Smooth muscle cell (in vitro differentiated cells): ENCODE measurements around the gene R3HDML. TPM values are rescaled to one million over a fixed set of nuclear protein-coding genes. Genes with fewer than 3 reads are reported as not detected.
"Not testable (repeated sequence)": the region's sequence is repeated elsewhere in the genome, so short reads cannot be mapped to it uniquely, and the experiment has no call there.

ENCODE experiments used
- DNase-seq: peaks from one replicate; lab custom pipeline; 2025; ENCODE audit not compliant: unreplicated experiment; lab: John Stamatoyannopoulos, UW
- H2AFZ ChIP-seq: fragments of 200-600 bp; sonication (generic); 2 replicates; pipeline ENCODE4 v1.6.0; 2016; ENCODE audit warnings: antibody characterized with exemption, low read depth, mild to moderate bottlenecking
- H3F3A ChIP-seq: fragments of 200-600 bp; sonication (generic); 2 replicates; pipeline ENCODE4 v1.6.0; 2017; ENCODE audit warnings: antibody characterized with exemption, low read depth
- H3K27ac ChIP-seq: fragments of 200-600 bp; sonication (generic); 2 replicates; pipeline ENCODE4 v1.5.1; 2016; ENCODE audit warnings: low read depth, mild to moderate bottlenecking
- H3K27me3 ChIP-seq: fragments of 200-600 bp; sonication (generic); 2 replicates; pipeline ENCODE4 v1.6.1; 2016; ENCODE audit warnings: low read depth, mild to moderate bottlenecking
- H3K36me3 ChIP-seq: fragments of 200-600 bp; sonication (generic); 2 replicates; pipeline ENCODE4 v1.5.1; 2016; ENCODE audit warnings: low read depth
- H3K4me1 ChIP-seq: fragments of 200-600 bp; sonication (generic); 2 replicates; pipeline ENCODE4 v1.5.1; 2016; ENCODE audit warnings: low read depth
- H3K4me2 ChIP-seq: fragments of 200-600 bp; sonication (generic); 2 replicates; pipeline ENCODE4 v1.6.0; 2016; ENCODE audit warnings: mild to moderate bottlenecking
- H3K4me3 ChIP-seq: fragments of 200-600 bp; sonication (generic); 2 replicates; pipeline ENCODE4 v1.5.1; 2016; ENCODE audit warnings: mild to moderate bottlenecking
- H3K79me2 ChIP-seq: fragments of 200-600 bp; sonication (generic); 2 replicates; pipeline ENCODE4 v1.6.0; 2016; ENCODE audit warnings: low read depth, mild to moderate bottlenecking
- H3K9ac ChIP-seq: fragments of 200-600 bp; sonication (generic); 2 replicates; pipeline ENCODE4 v1.6.0; 2016; ENCODE audit warnings: low read depth
- H3K9me3 ChIP-seq: fragments of 200-600 bp; sonication (generic); replicated peaks from 2 replicates; pipeline ENCODE4 v1.5.1; 2016; ENCODE audit warnings: low read depth
- H4K20me1 ChIP-seq: fragments of 200-600 bp; sonication (generic); 2 replicates; pipeline ENCODE4 v1.6.0; 2016; ENCODE audit warnings: low read depth
- CTCF ChIP-seq: fragments of 200-600 bp; sonication (generic); IDR thresholded peaks from 2 replicates; pipeline ENCODE4 v1.5.1; 2017; ENCODE audit warnings: borderline replicate concordance, mild to moderate bottlenecking, antibody characterized with exemption; ENCODE audit not compliant: insufficient read depth, poor library complexity, severe bottlenecking
- WGBS: methylation state at CpG from one replicate; pipeline ENCODE4 v1.1.7; 2016; ENCODE audit warnings: low lambda C conversion rate; 5-methylcytosine and 5-hydroxymethylcytosine counted together
- polyA plus RNA-seq: library from polyadenylated mRNA; unstranded; fragments of >200 nt; fragmentation: Nextera tagmentation; extraction: Ambion mirVana; gene quantifications from 2 replicates; pipeline ENCODE4 v1.2.1, GENCODE V29; 2016
- total RNA-seq: library from RNA; depleted of rRNA; stranded (reverse); fragments of >200 nt; gene quantifications from 2 replicates; pipeline ENCODE4 v1.2.3, GENCODE V29; 2014

The R3HDML gene
- total and polyA plus RNA-seq, 2 experiments from 2014 or later = not detected

GRCh38 chr20:44291754-44292153, 45.1 kb upstream of the R3HDML start:
- Histone ChIP-seq H3K36me3 (no peaks in the 10 kb centered on the region), H3K27ac (no peak overlapping the region), H3K4me1 (no peaks in the 10 kb centered on the region), H3F3A (no peaks in the 10 kb centered on the region), H3K27me3 (no peaks in the 10 kb centered on the region), H3K4me3 (no peak overlapping the region), H4K20me1 (no peaks in the 10 kb centered on the region), H3K9me3 (no peaks in the 10 kb centered on the region), H3K79me2 (no peaks in the 10 kb centered on the region), H3K4me2 (no peak overlapping the region), H3K9ac (no peak overlapping the region), H2AFZ (no peak overlapping the region)
- no peak for DNase-seq
- WGBS = 95% methylated on average over 7 of the region's 7 CpGs
- no peak for TF ChIP-seq CTCF

- H3K9ac ChIP-seq = no peak overlapping the region
- TF ChIP-seq CTCF = no peak
Measured at GRCh38 chr20:44296011-44296410, 40.8 kb upstream of the R3HDML start.

GRCh38 chr20:44297721-44298120, 39.1 kb upstream of the R3HDML start:
- Histone ChIP-seq H2AFZ (no peak overlapping the region), H4K20me1 (no peaks in the 10 kb centered on the region), H3F3A (no peaks in the 10 kb centered on the region), H3K9me3 (no peaks in the 10 kb centered on the region), H3K27me3 (no peaks in the 10 kb centered on the region), H3K27ac (no peak overlapping the region), H3K4me2 (no peak overlapping the region), H3K36me3 (no peaks in the 10 kb centered on the region), H3K4me3 (no peak overlapping the region), H3K79me2 (no peaks in the 10 kb centered on the region), H3K4me1 (no peaks in the 10 kb centered on the region), H3K9ac (no peak overlapping the region)
- DNase-seq = no peak
- WGBS = 94% methylated on average over 4 of the region's 4 CpGs
- TF ChIP-seq CTCF = no peak

More at GRCh38 chr20:44296011-44296410, 40.8 kb upstream of the R3HDML start:
- no peak overlapping the region for H3K4me3 ChIP-seq
- WGBS = 85% methylated on average over 7 of the region's 7 CpGs
- no peaks in the 10 kb centered on the region for H3K27me3 ChIP-seq
- H3K9me3 ChIP-seq = no peaks in the 10 kb centered on the region
- no peak overlapping the region for H3K27ac ChIP-seq
- no peak for DNase-seq
- no peak overlapping the region for H2AFZ ChIP-seq
- H4K20me1 ChIP-seq = no peaks in the 10 kb centered on the region
- no peaks in the 10 kb centered on the region for H3K79me2 ChIP-seq
- no peaks in the 10 kb centered on the region for H3K4me1 ChIP-seq
- H3K4me2 ChIP-seq = no peak overlapping the region
- no peaks in the 10 kb centered on the region for H3F3A ChIP-seq
- H3K36me3 ChIP-seq = no peaks in the 10 kb centered on the region

GRCh38 chr20:44299011-44299535, 37.8 kb upstream of the R3HDML start:
- not testable (repeated sequence) for H3K27ac ChIP-seq, DNase-seq, H3K4me3 ChIP-seq, H3K9me3 ChIP-seq, H3K9ac ChIP-seq, H3K4me2 ChIP-seq, H3K27me3 ChIP-seq, H3F3A ChIP-seq, H4K20me1 ChIP-seq, H2AFZ ChIP-seq, H3K36me3 ChIP-seq, H3K4me1 ChIP-seq, H3K79me2 ChIP-seq
- whole genome bisulfite sequencing = 99% methylated on average over 39 of the region's 42 CpGs
